ENCODE results near the gene LPCAT1.
A peak's percentile ranks its signal among the peaks of the same experiment; 100 is the strongest.

LPCAT1 gene

GRCh38 chr5:1438871-1439270, 84.9 kb downstream of the LPCAT1 start:
- no peak for TF ChIP-seq CTCF (IDR thresholded peaks at IDR 0.05; ENCODE audit: low read length, missing control alignments)
- H3K4me3 ChIP-seq (replicated peaks; ENCODE audit: low read depth, low read length): no peak overlapping the region
- DNase-seq (ENCODE audit: low read depth): no peak

- no peak for TF ChIP-seq CTCF (IDR thresholded peaks at IDR 0.05; ENCODE audit: low read length, missing control alignments)
- H3K4me3 ChIP-seq (replicated peaks; ENCODE audit: low read depth, low read length): no peak overlapping the region
- DNase-seq (ENCODE audit: low read depth): no peak
These were observed 85.7 kb downstream of the LPCAT1 start for GRCh38 chr5:1437876-1438559.

GRCh38 chr5:1437226-1437829, 86.4 kb downstream of the LPCAT1 start:
- no peak overlapping the region for H3K4me3 ChIP-seq (replicated peaks; ENCODE audit: low read depth, low read length)
- DNase-seq (ENCODE audit: low read depth): peak; percentile 48
- TF ChIP-seq CTCF (IDR thresholded peaks at IDR 0.05; ENCODE audit: low read length, missing control alignments): peak; percentile 10

- no peak for DNase-seq (ENCODE audit: low read depth)
- TF ChIP-seq CTCF (IDR thresholded peaks at IDR 0.05; ENCODE audit: low read length, missing control alignments): no peak
- no peak overlapping the region for H3K4me3 ChIP-seq (replicated peaks; ENCODE audit: low read depth, low read length)
These were observed 87.1 kb downstream of the LPCAT1 start for GRCh38 chr5:1436681-1437080.

GRCh38 chr5:1436036-1436435, 87.7 kb downstream of the LPCAT1 start:
- no peak for TF ChIP-seq CTCF (IDR thresholded peaks at IDR 0.05; ENCODE audit: low read length, missing control alignments)
- DNase-seq (ENCODE audit: low read depth): no peak
- no peak overlapping the region for H3K4me3 ChIP-seq (replicated peaks; ENCODE audit: low read depth, low read length)

GRCh38 chr5:1435369-1435768, 88.4 kb downstream of the LPCAT1 start:
- H3K4me3 ChIP-seq (replicated peaks; ENCODE audit: low read depth, low read length): no peak overlapping the region
- no peak for DNase-seq (ENCODE audit: low read depth)
- no peak for TF ChIP-seq CTCF (IDR thresholded peaks at IDR 0.05; ENCODE audit: low read length, missing control alignments)

GRCh38 chr5:1432296-1432695, 91.5 kb downstream of the LPCAT1 start:
- no peak overlapping the region for H3K4me3 ChIP-seq (replicated peaks; ENCODE audit: low read depth, low read length)
- no peak for TF ChIP-seq CTCF (IDR thresholded peaks at IDR 0.05; ENCODE audit: low read length, missing control alignments)
- DNase-seq (ENCODE audit: low read depth): no peak
